Skin epidermis (tissue), 12 donors: ENCODE measurements around the gene KPTN.
A peak's percentile ranks its signal among the peaks of the same experiment; 100 is the strongest.

ENCODE experiments used
- H3K27ac ChIP-seq, 21 experiments: fragments of 200-600 bp; sonication (generic) in 11 of 21; one replicate each; pipeline ENCODE4 v1.5.0; 2020; ENCODE audit warnings: mild to moderate bottlenecking in 3 of 21, inconsistent platforms in 2 of 21, moderate library complexity in 2 of 21
- H3K4me3 ChIP-seq, 7 experiments: fragments of 200-600 bp; sonication (generic) in 2 of 7; one replicate each; pipeline ENCODE4 v1.5.0; 2020; ENCODE audit warnings: inconsistent platforms in 2 of 7, mild to moderate bottlenecking in 2 of 7, moderate library complexity in 1 of 7

KPTN gene

DNA sequence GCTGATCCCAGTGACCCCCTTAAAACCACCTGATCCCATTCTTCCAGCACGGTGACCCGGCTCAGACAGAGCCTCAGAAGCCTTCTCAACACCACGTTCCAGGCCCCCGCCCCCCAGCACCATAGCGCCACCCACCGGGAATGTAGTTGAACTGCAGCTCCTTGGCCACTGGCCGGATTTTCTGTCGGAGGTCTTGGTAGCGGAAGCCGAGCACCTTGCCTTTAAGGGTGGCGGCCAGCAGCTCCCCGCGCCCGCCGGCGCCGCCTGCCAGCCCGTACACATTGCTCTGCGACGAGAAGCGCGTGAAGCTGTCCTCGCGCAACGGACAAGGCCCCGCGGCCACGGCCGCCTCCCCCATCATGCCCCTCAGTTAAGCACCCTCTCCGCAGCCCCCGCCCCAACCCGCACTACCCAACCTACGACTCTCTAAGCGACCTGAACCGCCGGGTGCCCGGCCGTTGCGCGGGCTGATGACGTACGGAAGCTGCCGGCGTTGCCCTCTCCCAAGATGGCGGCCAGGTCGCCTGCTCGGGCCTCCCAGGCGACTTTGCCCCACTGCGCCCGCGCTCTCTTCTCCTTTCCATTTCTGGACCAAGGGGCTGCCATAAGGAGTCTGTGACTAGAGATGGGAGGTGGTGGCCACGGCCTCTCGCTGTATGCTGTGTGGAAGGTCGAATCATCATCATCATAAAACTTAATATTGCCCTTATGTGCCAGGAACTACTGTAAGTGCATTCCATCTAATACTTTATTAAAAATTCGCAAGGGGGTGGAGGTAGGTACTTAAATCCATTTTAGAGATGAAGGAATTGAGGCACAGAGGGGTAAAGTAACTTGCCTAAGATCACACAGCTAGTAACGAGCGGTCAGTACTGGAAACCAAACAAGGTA lies at the start of gene KPTN:
TSS of gene KPTN (minus strand) at position 420 of the 891 bp plus-strand sequence. CDS start at position 361, 59 bp downstream.
- peak within 1 kb of the TSS; percentile 79 to 99 (median 94) for H3K27ac ChIP-seq
- peak within 1 kb of the TSS; percentile 45 to 69 (median 53) for H3K4me3 ChIP-seq

DNA sequence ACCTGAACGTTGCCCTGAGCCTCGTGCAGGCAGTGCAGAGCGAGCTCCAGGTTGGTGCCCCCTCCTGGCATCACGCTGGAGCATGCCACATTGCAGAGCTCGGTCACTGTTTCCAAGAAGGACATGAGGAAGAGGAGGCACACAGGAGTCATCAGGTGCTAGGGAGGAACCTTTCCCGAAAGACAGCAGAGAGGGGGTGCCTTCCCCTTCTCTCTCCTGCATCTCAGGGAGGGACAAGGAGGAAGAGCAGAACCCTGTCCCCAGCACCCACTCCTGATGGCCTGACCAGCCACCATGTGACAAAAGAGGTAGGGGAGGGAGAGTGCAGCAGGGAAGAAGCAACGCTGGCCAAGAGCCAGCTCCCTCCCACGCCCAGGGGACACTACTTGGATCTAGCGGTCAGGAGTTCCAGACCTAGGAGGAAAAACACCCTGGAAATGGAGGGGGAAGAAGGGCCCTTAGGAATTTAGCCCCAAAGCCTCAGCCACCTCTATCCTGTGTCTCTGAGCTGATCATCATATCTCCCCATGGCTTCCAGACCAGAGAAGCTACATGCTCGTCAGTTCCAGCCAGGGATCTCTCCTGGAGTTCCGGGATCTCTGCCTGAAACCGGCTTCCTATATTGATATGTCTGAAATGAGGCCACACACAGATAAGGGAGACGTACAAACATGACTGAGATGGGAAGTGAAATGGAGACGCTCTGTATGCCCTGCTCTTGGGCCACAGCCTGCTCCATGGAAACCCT lies 47.8 kb upstream of the KPTN start:
- Histone ChIP-seq H3K4me3 (no peak overlapping the region), H3K27ac (peak overlapping the region in 1 of 21 experiments; percentile 3)

DNA sequence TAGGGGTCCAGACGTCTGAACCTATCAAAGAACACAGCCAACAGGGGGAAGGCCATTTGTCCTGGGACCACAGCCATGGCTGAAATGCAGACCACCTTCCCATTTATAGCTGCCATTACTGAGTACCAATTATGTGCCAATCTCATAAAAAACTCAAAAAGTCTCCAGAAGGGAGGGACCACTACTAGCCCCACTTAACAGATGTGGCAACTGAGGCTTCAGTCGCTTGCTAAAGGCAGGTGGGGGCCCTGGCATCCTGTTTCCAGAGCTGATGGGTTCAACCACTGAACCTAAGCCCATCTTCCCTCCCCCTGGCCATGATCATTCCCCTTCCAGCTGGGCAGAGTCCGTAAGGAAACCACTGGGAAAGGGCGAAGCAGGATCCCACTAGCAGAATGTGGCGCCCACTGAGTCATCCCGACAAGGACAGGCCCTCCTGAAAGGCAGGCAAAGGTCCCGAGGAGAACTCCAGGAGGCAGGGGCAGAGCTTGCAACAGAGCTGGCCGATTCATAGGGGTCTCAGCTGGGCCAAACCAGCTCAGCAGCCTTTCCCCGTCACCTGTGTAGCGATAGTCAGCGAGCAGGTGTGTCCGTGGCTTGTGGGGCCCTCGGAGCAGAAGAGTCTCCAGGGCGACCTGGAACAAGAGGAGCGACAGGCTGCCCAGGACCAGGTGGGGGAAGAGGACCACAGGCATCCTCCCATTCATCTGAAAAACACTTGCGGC lies 45.2 kb upstream of the KPTN start:
- Histone ChIP-seq H3K27ac (no peak overlapping the region), H3K4me3 (no peak overlapping the region)

DNA sequence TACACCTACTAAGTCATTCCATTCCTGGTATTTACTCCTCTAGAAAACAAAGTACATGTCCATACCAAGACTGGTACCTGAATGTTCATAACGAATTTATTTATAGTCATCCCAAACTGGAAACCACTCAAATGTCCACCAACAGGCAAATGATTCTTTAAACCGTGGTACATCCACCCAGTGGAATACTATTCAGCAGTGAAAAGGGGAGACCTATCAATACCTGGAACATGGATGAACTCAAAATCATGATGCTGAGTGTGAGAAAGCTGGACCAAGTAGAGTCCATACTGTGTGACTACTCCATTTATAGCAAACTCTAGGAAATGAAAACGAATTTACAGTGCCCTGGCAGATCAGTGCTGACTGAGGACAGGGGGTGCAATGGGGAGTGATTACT lies 42.8 kb upstream of the KPTN start:
- no peak overlapping the region for H3K27ac ChIP-seq
- no peak overlapping the region for H3K4me3 ChIP-seq

DNA sequence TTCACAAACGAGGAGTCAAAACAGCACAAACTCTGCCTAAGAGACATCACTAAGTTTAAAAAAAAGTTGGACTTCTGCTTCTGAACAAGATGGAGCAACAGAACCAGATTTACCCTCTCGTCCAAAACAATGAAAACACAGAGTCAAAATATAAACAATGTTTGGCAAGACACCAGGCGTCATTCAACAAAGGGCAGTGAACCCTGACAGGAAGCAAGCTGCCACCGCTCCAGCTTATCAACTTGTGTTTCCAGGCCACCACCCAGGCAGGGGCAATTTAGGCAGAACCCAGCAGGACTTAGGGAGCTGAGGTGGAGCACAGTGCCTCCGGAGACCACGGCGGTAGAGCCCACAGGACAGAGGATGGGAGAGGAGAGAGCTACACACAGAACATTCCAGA lies 39.5 kb upstream of the KPTN start:
- no peak overlapping the region for H3K4me3 ChIP-seq
- peak overlapping the region in 2 of 21 experiments; percentile 5 to 25 for H3K27ac ChIP-seq

DNA sequence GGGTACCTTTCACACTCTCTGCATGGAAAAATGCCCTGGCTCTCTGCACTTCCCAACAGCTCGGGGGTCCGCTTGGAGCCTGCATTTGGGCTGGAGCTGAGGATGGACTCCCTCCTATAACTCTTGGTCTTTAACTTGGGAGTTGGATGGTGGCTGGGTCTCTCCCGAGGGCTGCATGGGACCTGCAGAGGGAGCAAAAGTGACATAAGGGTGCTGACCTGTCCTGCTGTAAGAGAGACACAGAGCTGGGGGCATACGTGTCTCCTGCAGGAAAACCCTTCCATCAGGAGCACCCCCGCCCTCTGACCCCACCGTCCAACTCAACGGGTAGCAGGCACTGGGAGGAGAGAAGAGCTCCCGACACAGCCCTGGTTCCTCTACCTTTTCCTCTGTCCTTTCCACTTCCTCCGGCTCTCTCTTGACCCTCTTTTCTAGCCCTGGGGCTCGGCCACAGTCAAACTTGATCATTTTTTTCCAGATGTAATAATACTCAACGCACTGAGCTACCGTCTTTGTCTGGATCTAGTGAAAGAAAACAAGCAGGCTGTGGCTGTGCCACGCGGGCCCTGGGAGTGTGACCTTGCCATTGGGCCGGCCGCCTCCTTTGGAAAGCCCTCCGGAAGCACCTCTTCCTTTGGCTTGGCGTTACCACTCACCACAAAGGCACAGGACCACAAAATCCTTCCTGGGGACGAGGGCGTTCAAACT lies 37.6 kb upstream of the KPTN start:
- peak overlapping the region in 4 of 21 experiments; percentile 3 to 44 (median 21) for H3K27ac ChIP-seq

DNA sequence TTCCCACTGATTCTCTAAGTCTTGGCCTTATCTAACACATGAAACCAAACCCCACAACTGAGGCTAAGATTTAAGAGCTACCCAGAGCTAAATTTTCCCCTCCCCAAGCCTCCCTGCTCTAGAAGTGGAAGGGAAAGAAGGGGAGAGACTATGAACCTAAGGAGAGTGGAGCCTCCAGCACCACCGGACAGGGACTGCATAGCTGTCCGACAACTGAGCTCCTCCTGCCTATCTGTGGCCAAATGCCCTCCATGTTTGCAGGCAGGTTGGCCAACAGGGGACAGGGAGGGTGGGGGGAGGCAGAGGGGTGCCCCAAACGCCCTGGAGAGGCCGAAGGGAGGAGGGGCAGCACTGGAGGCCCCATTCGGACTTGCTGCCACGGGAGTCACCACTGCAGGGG lies 36.8 kb upstream of the KPTN start:
- no peak overlapping the region for H3K27ac ChIP-seq
- no peak overlapping the region for H3K4me3 ChIP-seq

More for the DNA sequence above, 37.6 kb upstream of the KPTN start:
- H3K4me3 ChIP-seq, result no peak overlapping the region

DNA sequence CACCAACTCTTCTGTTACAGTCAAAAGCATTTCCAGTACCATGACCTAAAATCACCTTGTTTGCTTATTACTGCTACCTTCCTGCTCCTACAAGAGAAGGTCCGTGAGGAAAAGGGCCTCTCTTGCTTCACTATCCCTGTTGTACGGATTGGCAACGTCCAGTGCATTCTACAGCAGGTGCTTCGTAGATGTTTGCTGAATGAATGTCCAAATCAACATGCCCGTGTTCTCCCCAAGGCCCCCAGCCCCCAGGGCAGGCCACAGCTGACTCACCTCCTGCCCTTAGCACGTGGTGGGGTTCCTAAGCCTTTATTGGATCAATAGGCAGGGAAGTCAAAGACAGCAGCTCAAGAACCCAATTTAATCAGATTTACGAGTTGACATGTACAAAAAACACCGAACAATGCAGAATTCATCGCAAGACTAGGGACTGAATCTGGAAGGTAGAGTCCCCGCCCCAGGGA lies 36.4 kb upstream of the KPTN start:
- Histone ChIP-seq H3K27ac (no peak overlapping the region), H3K4me3 (no peak overlapping the region)

DNA sequence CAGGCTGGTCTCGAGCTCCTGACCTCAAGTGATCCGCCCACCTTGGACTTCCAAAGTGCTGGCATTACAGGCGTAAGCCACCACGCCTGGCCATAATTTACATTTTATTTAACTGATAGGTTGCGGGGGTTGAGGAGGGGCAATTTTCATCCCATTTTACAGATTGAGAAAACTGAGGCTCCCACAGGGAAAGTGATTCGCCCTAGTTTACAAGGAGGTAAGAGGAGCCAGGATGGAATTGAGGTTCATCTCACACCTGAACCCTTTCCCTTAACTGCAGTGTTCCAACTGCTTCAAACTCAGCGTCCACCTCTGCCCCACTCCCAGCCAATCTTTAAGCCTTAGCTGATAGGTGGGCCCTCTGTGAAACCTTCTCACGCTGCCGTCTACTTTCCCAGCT lies 34.8 kb upstream of the KPTN start:
- Histone ChIP-seq H3K4me3 (no peak overlapping the region), H3K27ac (no peak overlapping the region)

DNA sequence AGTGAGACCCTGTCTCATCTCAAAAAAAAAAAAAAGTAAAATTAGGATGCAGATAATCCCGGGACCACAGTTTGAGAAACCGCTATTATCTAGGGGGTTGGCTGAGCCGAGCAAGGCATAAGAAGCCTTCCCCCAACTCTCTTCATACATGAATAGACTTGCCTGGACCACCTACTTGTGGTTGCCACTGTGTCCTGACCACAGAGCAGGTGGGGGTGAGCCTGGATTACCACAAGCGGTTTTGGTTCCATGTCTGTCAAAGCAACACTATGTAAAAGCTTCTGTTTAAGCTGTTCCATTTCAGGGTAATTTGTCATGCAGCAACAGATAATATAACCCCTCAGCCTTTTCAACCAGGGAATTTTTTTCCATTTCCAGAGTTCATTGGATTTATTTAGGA lies 34.1 kb upstream of the KPTN start:
- no peak overlapping the region for H3K4me3 ChIP-seq
- H3K27ac ChIP-seq, result no peak overlapping the region

DNA sequence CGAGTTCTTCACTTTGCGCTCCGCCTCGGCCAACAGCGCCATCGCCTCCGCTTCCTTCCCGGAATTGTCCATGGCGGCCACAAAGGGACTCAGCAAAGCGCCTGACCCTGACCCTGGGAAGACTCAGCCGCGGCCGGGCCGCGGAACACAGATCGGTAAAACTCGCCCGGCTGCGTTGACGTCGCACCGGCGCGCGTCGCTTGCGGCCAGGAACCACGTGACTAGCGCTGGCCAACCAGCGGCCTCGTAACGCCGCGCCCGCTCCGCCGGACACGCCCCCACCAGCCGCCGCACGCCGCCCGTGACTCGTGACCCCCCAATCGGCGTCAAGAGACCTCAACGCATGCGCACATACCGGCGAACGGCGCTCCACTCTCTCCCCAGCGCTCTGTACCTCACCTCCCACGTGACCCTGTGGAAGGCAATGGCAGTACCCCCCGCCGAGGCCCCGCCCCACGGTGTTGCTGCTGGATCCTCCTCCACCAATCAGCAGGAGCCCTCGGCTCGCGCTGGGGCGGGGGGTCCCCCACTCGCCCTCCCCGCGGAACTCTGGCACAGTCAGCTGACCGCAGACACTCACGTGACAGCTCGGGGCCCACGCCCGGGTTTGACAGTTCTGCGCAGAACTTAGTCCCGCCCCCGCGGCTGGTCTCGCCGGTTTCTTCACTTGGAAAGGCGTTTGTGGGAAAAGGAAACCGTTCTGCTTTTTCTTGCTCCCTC lies 31.0 kb upstream of the KPTN start, which contains the start of gene NAPA:
TSS of gene NAPA (minus strand) at position 195 of the 720 bp plus-strand sequence. CDS start at position 72, 123 bp downstream.
- H3K27ac ChIP-seq, result peak within 1 kb of the TSS; percentile 87 to 100 (median 96)
- peak within 1 kb of the TSS; percentile 61 to 98 (median 93) for H3K4me3 ChIP-seq

DNA sequence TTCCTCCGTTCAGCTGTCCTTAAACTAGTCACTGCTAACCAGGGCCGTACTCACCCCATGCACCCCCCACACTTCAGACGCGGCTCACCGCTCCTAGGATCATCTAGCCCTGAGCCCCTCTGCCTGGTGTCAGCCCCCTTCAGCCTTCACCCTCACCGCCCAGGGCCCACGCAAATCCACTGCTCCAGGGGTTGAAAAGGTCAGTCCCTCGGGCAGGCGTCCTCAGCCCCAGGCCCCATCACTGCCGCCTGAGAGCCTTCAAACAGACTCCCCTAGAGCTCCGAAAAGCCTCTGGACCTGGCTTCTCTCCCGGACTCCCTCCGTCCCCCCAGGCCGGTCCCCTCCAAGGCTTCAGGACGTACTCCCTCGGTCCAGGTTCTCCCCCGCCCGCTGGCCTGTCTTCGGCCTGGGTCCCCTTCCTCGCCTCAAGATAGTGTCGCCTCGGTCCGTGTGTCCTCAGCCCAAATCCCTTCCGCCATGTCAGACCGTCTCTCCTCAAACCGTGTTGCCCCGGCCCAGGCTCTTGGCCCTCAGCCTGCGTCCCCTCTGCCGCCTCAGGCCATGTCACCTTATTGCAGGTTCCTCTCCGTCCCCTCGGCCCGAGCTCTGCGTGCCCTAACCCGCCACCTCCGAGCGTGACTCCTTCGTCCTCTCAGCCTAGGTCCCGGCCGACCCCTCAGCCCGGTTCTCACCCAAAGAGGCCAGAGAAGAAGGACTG lies 30.3 kb upstream of the KPTN start:
- peak overlapping the region; percentile 61 to 98 (median 93) for H3K4me3 ChIP-seq
- H3K27ac ChIP-seq, result peak overlapping the region; percentile 86 to 100 (median 96)

DNA sequence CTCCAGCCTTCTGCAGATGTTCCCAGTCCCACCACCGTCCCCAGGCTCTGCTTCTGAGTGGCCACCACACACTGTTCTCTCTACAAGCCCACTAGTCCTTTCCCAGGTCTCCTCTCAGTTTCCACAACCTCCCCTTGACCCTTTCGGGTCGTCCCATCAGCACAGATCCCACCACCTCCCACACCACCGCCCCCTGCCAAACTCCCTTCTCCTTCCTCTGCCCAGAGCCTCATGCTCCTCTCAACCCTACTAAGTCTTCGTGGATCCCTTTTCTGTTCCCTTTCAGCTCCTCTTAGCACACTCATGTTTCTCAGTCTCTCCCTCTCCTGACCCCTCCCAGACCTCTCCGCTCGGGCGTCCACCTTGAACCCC lies 28.9 kb upstream of the KPTN start:
- H3K4me3 ChIP-seq, result peak overlapping the region in 6 of 7 experiments; percentile 5 to 98 (median 90)
- peak overlapping the region in 18 of 21 experiments; percentile 37 to 100 (median 74) for H3K27ac ChIP-seq

DNA sequence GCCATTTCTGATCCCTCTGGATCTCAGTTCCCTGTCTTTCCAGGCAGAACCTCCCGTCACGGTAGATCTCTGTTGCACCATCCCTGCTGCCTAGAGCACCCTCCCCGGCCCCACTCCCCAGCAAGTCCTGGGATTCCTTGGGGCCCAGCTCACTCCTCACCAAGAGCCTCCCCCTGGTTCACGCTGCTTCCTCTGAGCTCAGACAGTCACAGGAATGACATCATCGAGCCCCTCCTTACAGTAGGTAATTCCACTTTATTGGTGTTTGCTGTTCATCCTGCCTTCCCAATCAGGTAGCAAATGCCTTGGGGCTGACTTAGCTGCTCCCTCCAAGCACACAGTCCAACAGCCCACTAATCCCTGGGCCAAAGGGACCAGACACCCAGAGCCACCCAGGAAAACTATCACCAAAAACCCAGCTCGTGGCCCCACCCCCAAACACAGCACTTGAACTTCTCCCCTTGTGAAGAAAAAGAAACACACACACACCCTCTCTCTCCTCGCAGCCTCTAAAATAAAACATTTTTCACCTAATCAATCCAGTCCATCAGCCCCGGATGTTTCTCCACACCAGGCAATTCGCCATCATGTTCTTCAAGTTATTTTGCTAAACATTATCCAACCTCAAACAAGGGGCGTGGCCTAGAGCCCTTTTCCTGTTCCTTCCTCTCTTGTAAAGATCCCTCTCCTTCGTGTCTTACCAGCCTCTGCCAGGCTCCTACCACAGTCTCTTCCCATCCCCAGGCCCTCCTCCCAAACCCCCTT lies 28.3 kb upstream of the KPTN start:
- Histone ChIP-seq H3K27ac (peak overlapping the region in 19 of 21 experiments; percentile 13 to 100 (median 71)), H3K4me3 (peak overlapping the region in 4 of 7 experiments; percentile 5 to 98 (median 84))

DNA sequence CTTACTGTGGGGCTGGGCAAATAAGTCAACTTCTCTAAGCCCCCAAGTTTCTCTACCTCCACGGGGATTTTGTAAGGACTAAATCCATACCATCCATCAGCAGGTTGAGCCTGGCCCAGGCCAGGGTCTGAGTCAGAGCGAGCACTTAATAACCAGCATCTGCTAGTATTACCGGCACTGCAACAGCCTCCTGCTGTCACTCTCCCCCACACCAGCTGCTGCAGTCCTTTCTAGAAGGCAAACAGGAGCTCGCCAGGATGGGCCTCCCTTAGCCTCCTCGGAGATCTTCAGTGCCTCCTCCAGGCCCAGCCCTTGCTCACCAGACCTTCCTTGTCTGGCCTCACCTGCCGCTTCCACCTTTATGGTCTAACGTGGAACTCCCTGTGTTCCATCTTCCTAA lies 27.7 kb upstream of the KPTN start:
- Histone ChIP-seq H3K27ac (peak overlapping the region in 17 of 21 experiments; percentile 13 to 100 (median 75)), H3K4me3 (peak overlapping the region in 2 of 7 experiments; percentile 82 to 98)

DNA sequence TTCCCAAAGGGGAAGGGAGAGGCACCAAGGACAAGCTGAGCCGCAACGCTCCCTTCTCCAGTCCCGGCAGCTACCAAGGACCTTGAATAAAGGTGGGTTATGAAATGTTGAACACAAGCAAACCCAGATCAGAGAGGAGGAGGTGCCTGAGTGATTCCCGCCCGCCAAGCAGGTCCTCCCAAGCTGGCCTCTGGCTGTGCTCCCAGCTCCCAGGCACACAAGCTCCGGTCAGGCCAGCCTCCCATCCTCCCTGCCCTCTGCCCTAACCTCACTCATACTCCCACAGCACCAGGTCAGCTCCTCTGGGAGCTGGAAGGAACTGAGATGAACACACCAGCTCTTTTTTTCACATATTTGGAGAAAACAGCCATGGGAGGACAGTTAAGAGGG lies 27.1 kb upstream of the KPTN start:
- H3K27ac ChIP-seq, result peak overlapping the region in 18 of 21 experiments; percentile 14 to 100 (median 72)
- peak overlapping the region in 2 of 7 experiments; percentile 5 to 98 for H3K4me3 ChIP-seq
